Ascending aorta (tissue), 2 donors: ENCODE data around the gene CLCNKA. TPM values are rescaled to one million over a fixed set of nuclear protein-coding genes. Genes with fewer than 3 reads are reported as not detected.
"Not testable (repeated sequence)": the region's sequence is repeated elsewhere in the genome, so short reads cannot be mapped to it uniquely, and the experiment has no call there.

Experiments used
- DNase-seq, 2 donors: peaks; one replicate each; pipeline ENCODE4 v3.0.0-alpha.2; 2019; ENCODE audit warnings: low spot score in 2 of 2
- H3K27ac ChIP-seq, 2 donors: fragments of 200-600 bp; sonication (generic); one replicate each; pipeline ENCODE4 v1.5.1; 2016 to 2017; ENCODE audit warnings: mild to moderate bottlenecking in 1 of 2
- H3K27me3 ChIP-seq: fragments of 200-600 bp; sonication (generic); one replicate; pipeline ENCODE4 v1.5.1; 2017
- H3K36me3 ChIP-seq, 2 donors: fragments of 200-600 bp; sonication (generic); one replicate each; pipeline ENCODE4 v1.5.1; 2016
- H3K4me1 ChIP-seq, 2 donors: fragments of 200-600 bp; sonication (generic); one replicate each; pipeline ENCODE4 v1.5.1; 2016 to 2017; ENCODE audit warnings: mild to moderate bottlenecking in 1 of 2
- H3K4me3 ChIP-seq, 2 donors: fragments of 200-600 bp; sonication (generic); one replicate each; pipeline ENCODE4 v1.5.1; 2016 to 2017; ENCODE audit warnings: mild to moderate bottlenecking in 1 of 2
- H3K9me3 ChIP-seq, 2 donors: fragments of 200-600 bp; sonication (generic); one replicate each; pipeline ENCODE4 v1.5.1; 2016
- CTCF ChIP-seq, 3 experiments: fragments of 200-600 bp in 2 of 3; fragments of 450-650 bp in 1 of 3; sonication (generic) in 2 of 3; IDR thresholded peaks; one replicate each; pipeline ENCODE4 v1.5.1; 2016 to 2019; ENCODE audit warnings: antibody characterized with exemption in 3 of 3, mild to moderate bottlenecking in 1 of 3, moderate library complexity in 1 of 3
- intact Hi-C: fragments of 100-400 bp; cut with DNase I; formaldehyde crosslinking; loops from one replicate; pipeline ENCODE4 v1.15.1; 2023
- total RNA-seq: library from RNA; depleted of rRNA; stranded (reverse); fragments of >200 nt; gene quantifications from one replicate; pipeline ENCODE4 v1.1.0, GENCODE V29; 2016

Gene CLCNKA
- total RNA-seq, 1 donor from 2014 or later, result not detected

- intact Hi-C loops, result no loop called here
- Histone ChIP-seq H3K36me3 (no peaks in the 10 kb centered on the region), H3K9me3 (no peaks in the 10 kb centered on the region), H3K27ac (no peak overlapping the region), H3K27me3 (no peaks in the 10 kb centered on the region), H3K4me1 (peaks cover 0 to 8% of the 10 kb centered on the region in 2 donors), H3K4me3 (peak overlapping the region; percentile 41 to 64)
- TF ChIP-seq CTCF (IDR thresholded peaks at IDR 0.05), result peak in 1 of 3 experiments; percentile 7
- no peak for DNase-seq
Observed at GRCh38 chr1:16048573-16049189, 26.8 kb downstream of the CLCNKA start.

- Histone ChIP-seq H3K27ac (no peak overlapping the region), H3K36me3 (no peaks in the 10 kb centered on the region), H3K27me3 (no peaks in the 10 kb centered on the region), H3K9me3 (no peaks in the 10 kb centered on the region), H3K4me3 (no peak overlapping the region), H3K4me1 (peaks cover 0 to 8% of the 10 kb centered on the region in 2 donors)
- no peak for DNase-seq
- TF ChIP-seq CTCF (IDR thresholded peaks at IDR 0.05), result no peak
- intact Hi-C loops, result no loop called here
Observed at GRCh38 chr1:16050328-16050727, 28.5 kb downstream of the CLCNKA start.

GRCh38 chr1:16051039-16051438 lies 29.2 kb downstream of the CLCNKA start:
- H3K4me3 ChIP-seq, result no peak overlapping the region
- H3K27me3 ChIP-seq, result no peaks in the 10 kb centered on the region
- no peaks in the 10 kb centered on the region for H3K36me3 ChIP-seq
- H3K27ac ChIP-seq, result no peak overlapping the region
- H3K4me1 ChIP-seq, result peaks cover 0 to 8% of the 10 kb centered on the region in 2 donors
- no peak for DNase-seq
- no peak for TF ChIP-seq CTCF (IDR thresholded peaks at IDR 0.05)
- H3K9me3 ChIP-seq, result no peaks in the 10 kb centered on the region
- intact Hi-C loops, result no loop called here

GRCh38 chr1:16051949-16052348 lies 30.1 kb downstream of the CLCNKA start:
- H3K27me3 ChIP-seq, H3K4me3 ChIP-seq, H3K4me1 ChIP-seq, H3K9me3 ChIP-seq, H3K27ac ChIP-seq, H3K36me3 ChIP-seq, DNase-seq, intact Hi-C loops: not testable (repeated sequence)

GRCh38 chr1:16053781-16054502 lies 32.1 kb downstream of the CLCNKA start:
- TF ChIP-seq CTCF (IDR thresholded peaks at IDR 0.05), result no peak
- Histone ChIP-seq H3K4me3 (no peak overlapping the region), H3K36me3 (no peaks in the 10 kb centered on the region), H3K4me1 (peaks cover 0 to 2% of the 10 kb centered on the region in 2 donors), H3K27ac (no peak overlapping the region), H3K9me3 (no peaks in the 10 kb centered on the region), H3K27me3 (no peaks in the 10 kb centered on the region)
- no peak for DNase-seq
- intact Hi-C loops, result no loop called here
